ENCODE data around the gene MCCC1.
"Not testable (repeated sequence)": the region's sequence is repeated elsewhere in the genome, so short reads cannot be mapped to it uniquely, and the experiment has no call there.

The MCCC1 gene

GRCh38 chr3:183015185-183015584 lies 84.1 kb downstream of the MCCC1 start:
- no peak for TF ChIP-seq CTCF (IDR thresholded peaks at IDR 0.05; ENCODE audit: low read depth, low read length)
- DNase-seq (ENCODE audit: low read depth in 2 of 2) = no peak
- no peak overlapping the region for H3K4me3 ChIP-seq (replicated peaks in 1 of 2; ENCODE audit: low read depth in 2 of 2, low read length in 2 of 2)

DNA sequence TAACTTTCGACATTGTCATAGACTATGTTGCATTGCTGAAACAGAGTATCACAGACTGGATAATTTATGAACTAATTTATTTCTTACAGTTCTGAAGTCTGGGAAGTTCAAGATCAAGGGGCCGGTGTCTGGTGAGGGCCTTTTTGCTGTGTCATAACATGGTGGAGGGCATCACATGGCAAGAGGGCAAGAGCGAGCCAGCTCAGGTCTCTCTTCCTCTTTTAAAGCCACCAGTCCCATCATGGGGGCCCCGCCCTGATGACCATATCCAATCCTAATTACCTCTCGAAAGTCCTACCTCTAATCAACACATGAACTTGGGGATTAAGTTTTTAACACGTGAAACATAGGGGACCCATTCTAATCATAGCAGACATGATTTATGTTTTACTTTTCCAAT lies 85.4 kb downstream of the MCCC1 start:
- no peak for DNase-seq (ENCODE audit: low read depth in 2 of 2)
- no peak for TF ChIP-seq CTCF (IDR thresholded peaks at IDR 0.05; ENCODE audit: low read depth, low read length)
- no peak overlapping the region for H3K4me3 ChIP-seq (replicated peaks in 1 of 2; ENCODE audit: low read depth in 2 of 2, low read length in 2 of 2)

DNA sequence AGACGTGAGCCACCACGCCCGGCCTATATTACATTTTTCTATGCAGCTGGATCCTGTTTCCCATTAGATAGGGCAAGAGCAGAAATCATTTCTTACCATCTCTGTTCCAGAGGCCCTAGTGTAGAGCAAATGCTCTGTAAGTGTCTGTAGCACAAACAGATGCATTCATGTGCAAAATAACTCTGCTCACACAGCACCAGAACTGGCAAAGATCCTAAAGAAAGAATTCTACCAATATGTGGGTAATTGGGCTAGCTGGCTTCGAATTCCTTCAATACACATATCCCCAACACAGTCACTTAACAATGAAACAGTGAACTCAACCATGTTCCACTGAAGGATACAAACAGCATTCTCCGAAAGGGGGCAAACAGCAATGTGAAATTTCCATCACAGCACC lies 86.2 kb downstream of the MCCC1 start:
- no peak for DNase-seq (ENCODE audit: low read depth in 2 of 2)
- no peak overlapping the region for H3K4me3 ChIP-seq (replicated peaks in 1 of 2; ENCODE audit: low read depth in 2 of 2, low read length in 2 of 2)
- no peak for TF ChIP-seq CTCF (IDR thresholded peaks at IDR 0.05; ENCODE audit: low read depth, low read length)

DNA sequence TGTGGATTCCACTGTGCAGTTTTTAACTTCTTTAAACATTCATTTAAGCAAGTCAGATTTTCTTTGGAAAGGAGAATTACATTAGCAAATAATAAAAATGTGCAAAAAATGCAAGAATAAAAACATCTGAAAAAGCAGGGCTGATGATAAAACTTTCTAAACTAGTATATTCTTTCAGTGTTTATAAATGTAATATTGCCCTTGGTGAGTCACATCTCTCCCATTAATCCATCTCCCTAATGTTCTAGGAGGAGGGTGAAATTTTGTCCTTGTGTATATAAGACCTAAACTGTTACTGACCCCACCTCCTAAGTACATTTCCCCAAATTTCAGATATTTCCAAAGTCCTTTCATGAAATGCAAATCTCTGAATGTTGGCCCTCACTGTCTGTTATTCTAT lies 90.5 kb downstream of the MCCC1 start:
- no peak overlapping the region for H3K4me3 ChIP-seq (replicated peaks in 1 of 2; ENCODE audit: low read depth in 2 of 2, low read length in 2 of 2)
- no peak for DNase-seq (ENCODE audit: low read depth in 2 of 2)
- no peak for TF ChIP-seq CTCF (IDR thresholded peaks at IDR 0.05; ENCODE audit: low read depth, low read length)

DNA sequence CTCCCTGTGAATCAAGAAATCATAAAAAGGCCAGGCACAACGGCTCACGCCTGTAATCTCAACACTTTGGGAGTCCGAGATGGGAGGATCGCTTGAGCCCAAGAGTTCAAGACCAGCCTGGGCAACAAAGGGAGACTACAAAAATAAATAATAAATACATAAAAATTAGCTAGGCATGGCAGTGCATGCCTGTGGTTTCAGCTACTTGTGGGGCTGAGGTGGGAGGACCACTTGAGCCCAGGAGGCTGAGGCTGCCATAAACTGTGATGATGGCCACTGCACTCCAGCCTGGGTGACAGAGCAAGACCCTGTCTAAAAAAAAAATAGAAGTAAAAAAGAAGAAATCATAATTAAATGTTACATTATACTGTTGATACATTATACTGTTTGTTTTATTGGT lies 91.0 kb downstream of the MCCC1 start:
- H3K4me3 ChIP-seq (replicated peaks in 1 of 2; ENCODE audit: low read depth in 2 of 2, low read length in 2 of 2) = no peak overlapping the region
- TF ChIP-seq CTCF (IDR thresholded peaks at IDR 0.05; ENCODE audit: low read depth, low read length) = no peak
- DNase-seq (ENCODE audit: low read depth in 2 of 2) = no peak

DNA sequence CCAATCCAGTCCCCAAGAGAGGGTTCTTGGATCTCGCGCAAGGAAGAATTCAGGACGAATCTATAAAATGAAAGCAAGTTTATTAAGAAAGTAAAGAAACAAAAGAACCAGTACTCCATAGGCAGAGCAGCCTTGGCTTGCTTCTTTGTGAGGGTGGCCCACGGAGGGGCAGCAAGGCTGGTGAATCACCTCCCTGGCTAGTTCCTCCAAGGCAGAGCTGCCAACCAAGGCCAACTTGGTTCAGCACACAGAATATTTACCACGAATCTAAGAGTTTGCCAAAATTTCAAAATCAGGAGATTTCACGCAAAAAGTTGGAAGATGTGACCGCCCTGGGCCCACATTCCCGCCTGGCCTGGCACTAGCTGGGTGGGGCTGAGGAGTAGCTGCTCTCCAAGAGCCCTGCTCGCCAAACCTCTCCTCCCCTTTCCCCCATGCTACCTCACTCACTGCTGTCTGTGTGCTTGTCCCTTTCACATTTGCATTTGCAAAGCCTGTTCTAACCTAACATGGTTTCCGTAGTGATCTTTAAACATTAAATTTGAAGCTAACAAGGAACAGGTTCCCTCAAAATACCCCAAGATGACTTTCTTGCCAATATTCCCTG lies 92.8 kb downstream of the MCCC1 start:
- no peak for TF ChIP-seq CTCF (IDR thresholded peaks at IDR 0.05; ENCODE audit: low read depth, low read length)
- DNase-seq (ENCODE audit: low read depth in 2 of 2) = no peak
- H3K4me3 ChIP-seq (replicated peaks in 1 of 2; ENCODE audit: low read depth in 2 of 2, low read length in 2 of 2) = no peak overlapping the region

GRCh38 chr3:182999767-183000166 lies 99.5 kb downstream of the MCCC1 start:
- no peak for DNase-seq (ENCODE audit: low read depth in 2 of 2)
- no peak for TF ChIP-seq CTCF (IDR thresholded peaks at IDR 0.05; ENCODE audit: low read depth, low read length)
- H3K4me3 ChIP-seq (replicated peaks in 1 of 2; ENCODE audit: low read depth in 2 of 2, low read length in 2 of 2) = no peak overlapping the region

GRCh38 chr3:182993486-182994201 lies 105.7 kb downstream of the MCCC1 start:
- not testable (repeated sequence) for H3K4me3 ChIP-seq (replicated peaks in 1 of 2; ENCODE audit: low read depth in 2 of 2, low read length in 2 of 2)

More at GRCh38 chr3:182993486-182994201, 105.7 kb downstream of the MCCC1 start:
- not testable (repeated sequence) for DNase-seq (ENCODE audit: low read depth in 2 of 2)
